SW480 (cell line): ENCODE results near the gene DIS3L2.

ENCODE experiments used
- DNase-seq: peaks from one replicate; pipeline ENCODE4 v3.0.0-alpha.2; 2016; ENCODE audit warnings: low spot score

DIS3L2 gene

DNA sequence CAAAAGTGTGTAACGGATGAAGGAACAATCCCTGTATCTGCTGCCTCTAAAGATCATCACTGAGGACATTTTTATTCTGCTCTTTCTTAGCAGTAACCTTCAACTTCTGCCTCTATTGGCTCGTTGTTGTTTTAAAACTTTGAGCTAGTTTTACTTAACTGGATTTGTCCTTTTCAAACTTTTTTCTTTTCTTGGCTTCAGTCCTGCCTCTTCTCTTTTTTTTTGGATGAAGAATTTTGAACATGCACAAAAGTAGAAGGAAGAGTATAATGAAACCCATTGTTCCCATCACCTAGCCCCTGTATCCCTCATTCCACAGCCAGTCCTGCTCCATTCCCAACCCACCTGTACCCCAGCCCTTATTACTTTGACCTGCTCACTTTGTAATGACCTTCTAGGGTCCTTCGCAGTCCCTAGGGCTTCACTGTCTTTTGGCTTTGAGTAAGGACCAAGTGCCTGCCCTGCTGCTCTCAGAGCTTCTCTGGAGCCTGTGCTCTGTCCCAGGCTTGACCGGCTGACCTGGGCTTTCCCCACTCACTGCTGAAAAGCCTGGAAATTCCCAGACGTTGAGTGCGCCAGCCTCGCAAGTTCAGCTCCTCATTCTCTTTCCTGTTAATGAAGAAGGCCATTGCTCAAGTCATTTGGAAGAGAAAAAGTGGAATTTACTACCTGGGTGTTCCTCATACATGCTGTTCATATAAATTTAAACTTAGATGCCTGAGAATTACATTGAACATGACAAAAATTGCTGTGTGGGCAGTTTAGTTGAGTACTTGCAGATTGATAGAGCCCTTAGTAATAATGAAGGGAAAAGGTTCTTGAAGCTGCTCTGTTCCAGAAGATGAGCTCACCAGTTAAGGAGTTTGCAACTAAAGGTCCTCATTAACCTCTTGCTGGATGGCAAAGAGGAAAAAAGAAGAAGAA is 267.7 kb downstream of the DIS3L2 start:
- no peak for DNase-seq

DNA sequence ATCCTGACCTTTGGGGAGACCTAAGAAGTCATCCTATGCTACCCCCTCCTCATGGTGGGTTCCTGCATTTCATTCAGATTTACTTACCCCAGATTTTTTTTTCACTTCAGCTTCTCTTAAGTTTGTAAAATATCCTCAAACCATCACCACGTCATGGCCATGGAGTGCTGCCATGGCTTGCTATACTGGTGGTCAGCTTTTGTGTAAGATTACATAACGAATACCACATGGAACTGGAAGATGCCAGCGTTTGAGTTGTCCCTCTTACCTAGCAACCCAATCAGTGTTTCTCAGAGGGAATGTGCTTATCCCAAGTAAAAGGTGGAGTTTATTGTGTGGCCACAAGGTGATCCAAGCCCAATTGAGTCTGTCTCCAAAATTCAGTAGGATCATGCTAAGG is 268.4 kb downstream of the DIS3L2 start:
- DNase-seq = no peak

DNA sequence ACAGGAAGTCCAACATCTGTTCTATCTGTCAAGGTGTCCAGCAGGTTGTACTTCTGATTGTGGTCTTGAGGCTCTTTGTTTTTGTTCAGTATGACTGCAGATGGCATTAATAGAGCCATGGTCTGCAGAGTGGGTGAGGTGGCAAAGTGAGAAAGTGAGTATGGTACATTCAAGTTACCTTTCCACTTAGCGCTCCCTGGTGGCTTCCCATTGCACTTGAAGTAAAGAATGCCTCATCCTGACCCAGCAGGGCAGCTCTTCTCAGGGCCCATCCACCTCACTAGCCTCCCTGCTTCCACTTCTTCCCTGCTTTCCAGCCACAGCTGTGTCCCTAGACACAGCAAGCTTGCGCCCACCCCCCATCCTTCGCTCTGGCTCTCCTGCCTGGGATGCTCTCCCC is 269.0 kb downstream of the DIS3L2 start:
- DNase-seq = no peak

DNA sequence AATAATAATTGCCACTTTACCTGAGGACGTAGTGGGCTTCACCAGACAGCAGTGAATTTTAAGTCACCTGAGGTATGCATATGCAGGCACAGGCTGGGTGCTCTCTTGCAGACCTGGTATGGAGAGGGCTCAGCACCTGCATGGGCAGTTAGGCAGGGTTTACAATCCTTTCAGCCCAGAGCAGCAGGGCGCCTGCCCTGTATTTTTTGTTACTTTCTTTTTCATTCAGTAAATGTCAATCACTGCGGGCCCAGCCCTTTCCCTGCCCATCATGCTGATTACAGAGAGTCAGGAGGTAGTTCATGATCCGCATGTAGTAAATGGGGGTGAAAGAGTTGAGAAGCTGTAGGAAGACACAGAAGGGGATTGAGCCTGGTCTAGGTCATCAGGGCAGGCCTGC is 270.0 kb downstream of the DIS3L2 start:
- DNase-seq = no peak

DNA sequence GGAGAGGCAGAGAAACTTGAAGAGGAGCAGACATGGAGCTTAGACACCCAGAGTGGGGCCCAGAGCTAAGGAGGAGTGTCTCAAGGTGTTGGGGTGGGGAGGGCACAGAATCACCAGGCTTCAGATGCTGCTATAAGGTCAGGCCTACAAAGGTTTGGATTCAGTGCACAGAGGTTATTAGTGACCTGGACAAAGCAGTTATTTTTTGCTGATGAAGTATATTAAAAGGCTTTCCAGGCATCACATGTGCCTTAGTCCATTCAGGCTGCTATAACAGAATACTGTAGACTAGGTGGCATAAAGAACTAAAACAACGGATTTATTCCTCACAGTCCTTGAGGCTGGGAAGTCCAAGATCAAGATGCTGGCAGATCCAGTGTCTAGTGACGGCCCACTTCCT is 271.4 kb downstream of the DIS3L2 start:
- no peak for DNase-seq

DNA sequence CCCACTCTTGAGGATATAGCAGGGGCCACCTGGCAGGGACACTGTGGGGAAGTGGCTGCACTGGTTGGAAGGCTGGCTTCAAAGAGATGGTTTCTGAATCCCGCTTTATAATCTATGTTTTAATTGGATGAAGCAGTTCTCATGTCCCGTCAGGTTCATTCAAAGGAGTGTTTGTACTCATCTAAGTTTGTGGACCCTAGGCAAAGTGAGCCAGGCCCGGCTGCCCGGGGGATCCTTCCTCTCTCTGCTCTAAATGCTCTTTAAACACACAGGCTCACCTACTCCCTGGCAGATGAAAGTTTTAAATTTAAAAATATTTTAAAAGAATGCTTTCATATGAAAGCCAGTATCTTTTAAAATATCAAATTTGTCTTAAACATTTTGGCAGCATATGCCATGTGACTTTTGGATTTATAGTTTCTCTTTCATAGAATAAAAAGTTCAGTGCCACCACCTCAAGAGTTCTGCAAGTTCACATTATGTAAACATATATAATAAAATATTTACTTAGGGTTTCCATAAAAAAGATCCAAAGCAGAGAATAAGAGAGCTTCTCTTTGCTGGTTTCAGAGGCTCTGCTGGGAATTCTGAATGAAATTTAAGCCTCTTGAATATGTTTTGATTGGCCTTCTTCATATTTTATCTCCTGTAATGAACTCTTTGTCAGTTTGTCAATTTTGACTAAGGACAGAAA is 273.6 kb downstream of the DIS3L2 start:
- no peak for DNase-seq

DNA sequence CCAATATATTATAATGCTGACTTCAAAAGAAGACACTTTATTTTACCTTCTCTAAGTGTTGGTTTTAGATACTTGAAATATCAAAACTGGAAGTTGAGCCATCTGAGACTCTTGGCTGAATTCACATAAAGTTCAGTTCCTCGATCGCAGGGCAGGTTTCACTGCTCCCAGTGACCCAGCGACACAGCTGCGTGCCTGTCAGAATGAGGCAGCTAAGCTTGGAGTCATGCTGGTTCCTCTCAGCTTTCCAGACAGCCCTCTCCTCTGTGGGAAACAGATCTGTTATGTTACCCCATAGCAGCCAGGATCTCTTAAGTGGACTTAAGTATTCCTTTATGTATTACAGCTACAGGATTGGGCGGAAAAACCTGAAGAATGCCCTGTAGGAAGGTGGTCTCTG is 274.2 kb downstream of the DIS3L2 start:
- no peak for DNase-seq

DNA sequence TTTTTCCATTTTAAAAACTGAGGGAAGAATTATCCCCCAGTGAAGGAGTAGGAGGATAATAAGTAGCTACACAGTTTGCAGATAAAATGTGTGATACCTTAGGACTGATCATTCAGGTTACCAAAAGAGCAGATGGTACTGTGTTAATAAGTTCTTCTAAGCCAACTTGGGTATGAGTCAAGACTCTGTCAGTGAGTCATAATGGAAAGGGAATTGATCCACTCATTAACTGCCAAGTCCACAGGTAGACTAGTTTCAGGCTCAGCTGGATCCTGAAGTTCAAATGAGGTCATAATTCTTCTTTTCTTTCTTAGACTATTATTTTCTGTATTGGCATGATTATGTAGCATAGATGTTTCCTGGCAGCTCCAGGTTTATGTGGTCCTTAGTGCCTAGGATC is 274.7 kb downstream of the DIS3L2 start:
- no peak for DNase-seq

DNA sequence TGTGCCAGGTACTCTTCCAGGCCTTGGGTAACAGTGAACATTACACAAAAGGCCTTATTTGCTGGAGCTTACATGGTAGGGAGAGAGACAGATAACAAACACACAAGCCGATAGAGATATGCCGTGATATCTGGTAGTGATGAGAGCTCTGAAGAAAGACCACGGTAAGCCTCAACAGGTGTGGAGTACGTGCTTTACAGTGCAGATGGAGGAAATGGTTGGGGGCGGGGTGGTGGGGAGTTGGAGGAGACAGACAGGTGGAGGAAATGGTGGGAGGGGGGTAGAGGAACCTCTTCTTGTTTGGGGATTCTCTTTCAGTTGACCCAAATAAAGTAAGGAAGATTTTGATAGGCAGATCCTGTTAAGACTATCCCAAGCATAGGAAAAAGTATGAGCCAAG is 276.0 kb downstream of the DIS3L2 start:
- DNase-seq = no peak

DNA sequence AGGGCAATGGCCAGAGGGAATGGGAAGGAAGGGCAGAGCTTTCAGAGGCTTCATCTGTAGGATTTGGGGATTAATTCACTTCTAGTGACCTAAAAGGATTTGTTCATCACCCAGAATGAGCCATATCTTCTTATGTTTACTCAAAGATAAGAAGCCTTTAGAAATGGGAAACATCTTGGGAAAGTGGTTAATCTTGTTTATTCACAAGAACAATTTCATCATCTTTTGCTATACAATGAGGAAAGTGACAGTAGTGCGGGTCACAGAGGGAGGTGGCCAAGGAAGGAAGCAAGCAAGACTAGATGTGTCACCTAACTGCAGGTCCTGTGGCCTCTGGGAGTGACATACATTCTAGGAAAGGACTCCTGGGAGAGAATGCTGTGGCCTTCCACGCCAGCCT is 276.6 kb downstream of the DIS3L2 start:
- DNase-seq = no peak

DNA sequence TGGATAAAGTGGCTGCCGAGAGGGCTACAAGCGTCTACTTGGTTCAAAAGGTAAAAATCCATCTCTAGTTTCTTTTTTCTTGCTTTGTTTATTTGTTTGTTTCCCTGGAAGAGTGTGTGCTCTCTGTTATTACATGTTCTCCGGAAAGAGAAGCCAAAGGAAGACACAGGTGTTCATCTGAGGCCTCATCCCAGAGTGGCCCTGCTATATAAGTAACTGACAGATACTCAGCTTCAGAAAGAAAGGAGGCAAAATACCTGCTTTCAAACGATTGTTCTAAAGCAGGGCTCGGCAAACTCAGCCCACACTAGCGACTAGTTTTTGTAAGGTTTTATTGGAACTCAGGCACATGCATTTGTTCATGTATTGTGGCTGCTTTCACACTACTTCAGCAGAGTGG is 277.1 kb downstream of the DIS3L2 start:
- DNase-seq = no peak

DNA sequence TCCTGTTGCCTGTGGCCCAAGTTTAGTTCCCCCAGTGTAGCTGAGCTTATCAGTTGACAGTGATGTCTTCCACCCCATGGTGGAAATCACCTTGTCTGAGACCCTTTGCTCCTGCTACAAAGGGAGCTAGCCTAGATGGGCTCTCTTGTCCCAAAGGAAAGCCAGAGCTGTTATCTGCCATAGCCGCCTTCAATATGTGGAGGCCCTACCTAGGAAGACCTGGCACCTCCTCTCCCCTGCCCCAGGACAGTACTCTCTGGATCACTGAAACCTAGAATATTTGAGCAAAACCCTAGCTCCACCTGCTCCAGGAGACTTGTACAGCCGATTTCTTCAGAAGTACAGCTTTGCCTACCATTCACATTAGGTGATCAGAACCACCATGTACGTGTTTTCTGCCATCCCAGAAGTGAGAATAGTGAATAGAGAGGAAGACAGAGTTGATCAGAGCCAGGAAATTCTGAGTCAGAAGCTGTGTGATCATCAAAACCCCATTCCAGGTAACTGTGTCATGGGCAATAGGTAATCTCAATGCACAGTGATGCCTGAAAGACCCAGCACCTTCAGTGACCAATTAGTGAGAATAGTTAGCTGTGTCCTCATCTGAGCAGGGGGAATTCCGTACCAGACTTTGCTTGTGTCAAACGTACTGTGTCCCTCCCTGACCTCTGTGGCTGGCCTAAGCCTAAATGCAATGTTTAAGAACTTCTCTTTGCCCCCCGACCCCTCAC is 278.6 kb downstream of the DIS3L2 start:
- DNase-seq = no peak

DNA sequence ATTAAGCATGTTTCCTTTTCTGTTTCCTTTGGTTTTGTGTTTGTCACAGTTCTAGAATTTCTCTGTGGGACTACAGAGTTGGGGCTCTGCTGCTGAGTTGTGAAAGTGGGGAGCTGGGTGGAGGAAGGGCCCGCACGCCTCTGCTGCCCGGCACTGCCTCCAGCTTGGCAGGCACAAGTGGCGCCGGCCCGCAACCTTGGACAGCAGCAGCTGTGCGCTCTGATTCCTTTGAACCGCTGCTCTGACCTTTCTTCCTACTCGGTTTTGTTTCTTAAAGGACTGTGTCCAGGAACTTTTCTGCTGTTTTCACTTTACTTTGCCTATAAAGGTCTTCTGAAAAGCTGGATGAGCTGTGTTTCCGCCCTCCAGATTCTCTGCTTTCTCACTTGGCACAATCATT is 279.4 kb downstream of the DIS3L2 start:
- DNase-seq = no peak

DNA sequence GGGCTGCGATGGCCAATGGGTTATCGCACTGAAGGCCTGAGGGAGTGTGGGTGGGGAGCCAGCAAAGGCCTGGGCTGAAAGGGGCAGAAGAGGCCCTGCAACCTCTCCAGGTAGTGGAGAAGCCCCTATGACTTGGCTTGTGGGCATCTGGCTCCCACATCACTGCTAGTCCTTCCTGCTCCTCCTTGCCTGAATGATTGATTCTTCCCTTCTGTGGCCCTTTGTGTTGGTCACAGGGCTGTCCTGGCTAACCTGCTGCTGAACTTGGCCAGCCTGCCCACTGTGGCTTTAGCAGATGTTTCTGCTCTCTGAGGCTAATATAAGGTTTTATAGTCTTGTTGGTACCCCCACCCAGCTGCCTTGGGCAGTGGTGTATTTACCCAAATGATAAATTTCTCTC is 280.8 kb downstream of the DIS3L2 start:
- DNase-seq = no peak

DNA sequence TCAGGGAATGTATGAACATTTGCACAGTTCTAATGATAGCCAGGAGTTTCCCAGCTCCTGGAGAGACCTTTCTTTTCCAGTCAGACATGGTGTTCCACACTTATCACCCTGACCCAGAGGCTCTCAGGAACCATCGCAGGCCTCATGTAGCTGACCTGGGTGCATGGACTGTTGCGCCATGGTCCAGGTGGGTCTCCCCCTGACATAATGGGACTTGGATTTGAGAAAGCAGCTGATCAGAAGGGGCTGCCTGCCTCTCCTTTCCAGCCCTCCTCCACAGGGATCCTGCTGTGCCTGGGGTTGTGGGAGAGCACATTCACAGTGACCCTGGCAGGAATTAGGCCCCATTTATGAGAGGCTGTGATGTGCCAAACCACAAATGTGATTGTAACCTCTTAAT is 283.6 kb downstream of the DIS3L2 start:
- no peak for DNase-seq

DNA sequence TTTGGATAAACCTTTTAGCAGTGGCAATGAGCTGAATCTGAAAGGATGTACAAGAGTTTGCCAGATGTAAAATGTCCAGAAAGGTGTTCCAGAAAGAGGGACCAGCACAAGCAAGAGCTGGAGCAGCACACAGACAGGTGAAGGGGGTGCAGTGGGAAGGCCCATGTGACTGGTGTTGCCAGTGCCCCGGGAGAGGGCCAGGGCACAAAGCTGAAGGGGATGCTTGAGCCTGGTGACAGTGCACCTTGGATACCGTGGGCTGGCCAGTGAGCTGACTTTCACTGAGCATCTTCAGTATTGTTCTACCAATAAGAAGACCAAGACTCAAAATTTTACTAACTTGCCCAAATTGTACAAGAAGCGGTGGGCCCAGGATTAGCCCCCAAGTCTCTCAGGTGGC is 284.7 kb downstream of the DIS3L2 start:
- DNase-seq = no peak

DNA sequence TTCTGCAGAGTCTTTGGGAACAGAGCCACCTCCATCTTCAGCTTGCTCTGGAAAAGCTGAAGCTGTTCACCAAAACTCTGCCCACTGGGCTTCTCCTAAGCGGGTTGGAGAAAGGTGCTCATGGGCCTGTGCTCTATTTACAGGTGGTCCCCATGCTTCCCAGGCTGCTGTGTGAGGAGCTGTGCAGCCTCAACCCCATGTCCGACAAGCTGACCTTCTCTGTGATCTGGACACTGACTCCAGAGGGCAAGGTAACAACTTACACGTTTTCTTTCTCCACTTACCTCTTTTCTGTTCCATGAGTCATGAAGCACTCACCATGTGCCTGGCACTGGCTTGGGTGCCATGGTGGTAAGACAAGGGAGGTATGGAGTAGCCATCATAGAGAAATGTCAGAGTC is 287.6 kb downstream of the DIS3L2 start:
- DNase-seq = no peak

DNA sequence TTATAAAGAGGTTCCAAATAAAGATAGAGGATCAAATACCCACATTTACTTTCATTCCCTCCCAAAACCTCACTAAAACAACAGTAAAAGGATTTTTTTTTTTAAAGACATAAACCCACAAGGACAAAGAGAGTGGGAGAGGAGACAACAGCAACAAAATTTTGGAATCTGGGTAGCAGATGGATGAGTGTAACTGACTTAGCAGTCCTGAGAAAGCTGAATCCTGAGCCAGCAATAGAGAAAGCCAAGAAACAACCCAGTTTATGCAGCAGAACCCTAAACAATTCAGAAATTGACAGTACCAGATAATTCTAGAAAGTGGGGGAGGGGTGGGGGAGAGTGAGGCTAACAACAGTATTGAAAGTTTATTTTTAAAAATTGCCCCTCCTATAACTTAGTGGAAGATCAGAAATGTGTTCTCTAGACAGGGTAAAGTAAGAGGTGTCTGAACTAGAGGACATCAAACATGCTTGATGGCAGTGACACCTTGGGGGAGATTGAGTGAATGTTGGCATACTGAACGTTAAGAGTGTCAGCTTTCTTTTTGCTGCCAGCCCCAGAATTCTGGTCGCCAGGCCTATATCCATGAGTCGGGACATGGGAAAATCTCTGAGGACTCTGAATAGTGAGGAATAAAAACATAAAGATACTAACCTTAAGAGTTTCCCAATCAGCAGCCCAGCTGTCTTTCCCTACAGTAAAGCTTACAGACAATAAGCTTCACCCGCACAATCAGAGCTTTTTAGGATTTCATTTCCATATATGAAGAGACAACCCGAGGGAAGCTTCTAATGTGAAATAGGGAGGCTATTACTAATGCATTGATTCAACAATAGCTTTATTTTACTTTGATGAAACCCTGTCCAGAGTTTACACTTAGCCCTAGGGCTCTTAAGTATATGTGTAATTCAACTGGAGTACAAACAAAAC is 289.0 kb downstream of the DIS3L2 start:
- no peak for DNase-seq

DNA sequence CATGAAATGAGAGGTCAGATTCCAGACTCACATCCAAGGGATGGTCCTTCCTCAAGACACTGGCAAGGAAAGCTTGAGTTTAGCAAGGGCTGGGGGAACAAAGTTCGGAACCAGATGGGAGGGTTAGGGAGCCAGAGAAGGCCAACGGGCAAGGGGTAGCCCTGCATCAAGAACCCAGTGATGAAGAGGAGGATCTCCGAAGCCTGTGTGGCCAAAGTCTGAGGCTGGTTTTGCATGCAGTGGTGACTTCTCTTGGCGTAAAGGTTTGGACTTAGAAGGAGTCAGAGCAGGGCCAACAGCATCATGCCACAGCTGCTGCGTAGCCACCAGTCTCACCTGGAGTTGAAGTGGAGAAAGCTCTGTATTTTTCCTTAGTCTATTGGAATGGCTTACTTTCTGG is 293.5 kb downstream of the DIS3L2 start:
- DNase-seq = no peak

DNA sequence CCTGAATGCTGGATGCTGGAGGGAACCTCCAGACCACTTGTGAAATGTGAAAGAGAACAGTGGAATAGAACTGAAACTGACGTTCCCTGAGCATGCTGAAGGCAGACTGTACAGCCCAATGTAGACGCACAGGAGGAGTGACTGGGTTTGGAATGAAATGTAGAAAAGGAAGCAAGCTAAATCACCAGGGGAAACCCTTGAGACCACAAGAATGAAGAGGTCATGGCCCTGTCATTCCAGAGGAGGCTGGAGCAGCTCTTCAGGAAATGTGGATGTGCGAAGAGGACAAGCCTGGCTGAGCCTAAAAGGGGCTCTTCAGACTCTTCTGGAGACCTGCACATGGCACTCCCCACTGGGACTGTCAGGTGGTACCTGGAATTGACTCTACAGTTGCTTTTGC is 298.6 kb downstream of the DIS3L2 start:
- DNase-seq = peak; percentile 27

DNA sequence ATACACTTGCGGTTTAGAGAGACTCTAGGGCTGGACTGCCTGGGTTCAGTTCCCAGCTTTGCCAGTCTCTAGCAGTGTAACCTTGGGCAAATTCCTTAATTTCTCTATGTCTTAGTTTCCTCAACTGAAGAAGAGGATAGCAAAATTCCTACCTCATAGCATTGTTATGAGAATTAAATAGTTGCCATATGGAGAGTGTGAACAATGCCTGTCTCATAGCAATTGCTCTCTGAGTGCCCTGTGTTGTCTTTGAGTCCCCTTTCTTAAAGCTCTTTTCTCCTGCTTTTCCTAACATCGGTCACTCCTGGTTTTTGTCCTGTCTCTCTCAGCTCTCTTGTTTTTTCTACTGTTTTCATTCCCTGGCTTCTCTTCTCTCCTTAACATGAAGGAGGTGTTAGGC is 300.3 kb downstream of the DIS3L2 start:
- no peak for DNase-seq

DNA sequence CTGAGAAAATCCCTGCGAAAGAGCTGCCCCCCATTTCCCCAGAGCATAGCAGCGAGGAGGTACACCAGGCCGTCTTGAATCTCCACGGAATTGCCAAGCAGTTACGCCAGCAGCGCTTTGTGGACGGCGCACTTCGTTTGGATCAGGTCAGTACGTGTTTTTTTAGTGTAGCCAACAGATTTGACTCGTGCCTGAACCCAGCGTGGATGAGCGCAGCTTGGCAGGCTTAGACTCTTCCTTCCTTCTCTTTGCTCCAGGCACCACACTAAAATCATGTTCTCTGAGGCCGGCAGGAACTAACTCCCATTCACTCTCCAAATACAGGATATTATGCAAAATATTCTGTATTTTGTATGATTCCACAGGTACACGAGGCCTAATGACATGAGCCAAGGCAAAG is 301.8 kb downstream of the DIS3L2 start:
- no peak for DNase-seq
